IMR-90 (cell line): Measurements from ENCODE around the gene HPGDS. TPM values are rescaled to one million over a fixed set of nuclear protein-coding genes. Genes with fewer than 3 reads are reported as not detected.

Experiments used
- ATAC-seq: fragments of 200-7000 bp; cut with Tn5 transposase; 2 replicates; pipeline ENCODE4 v1.9.1; 2020; ENCODE audit warnings: low read depth, mild to moderate bottlenecking, moderate library complexity
- BruUV-seq: library from RNA; stranded (reverse); fragments of 400-500 nt; replicated peaks from 2 replicates; lab custom pipeline; 2021; lab: Mats Ljungman, UMichigan
- CTCF ChIA-PET: fragments of 300-600 bp; formaldehyde crosslinking; extraction: SDS; loops from one replicate; lab custom pipeline; 2021; ENCODE audit warnings: antibody characterized with exemption; lab: Yijun Ruan, JAX
- POLR2A ChIA-PET: fragments of 300-600 bp; sonication (Branson Sonifier 250); formaldehyde crosslinking; loops from one replicate; lab custom pipeline; 2022; ENCODE audit warnings: antibody characterized with exemption; ENCODE audit not compliant: unreplicated experiment; lab: Charles Lee
- DNase-seq: peaks from one replicate; pipeline ENCODE4 v3.0.0; 2013
- H2AFZ ChIP-seq: replicated peaks from 2 replicates; pipeline ENCODE3; 2013; ENCODE audit warnings: low read length, mild to moderate bottlenecking; ENCODE audit not compliant: poor library complexity
- H2AK5ac ChIP-seq: 2 replicates; pipeline ENCODE4 v1.6.1; 2013; ENCODE audit warnings: low read depth, low read length, inconsistent platforms
- H2AK9ac ChIP-seq: replicated peaks from 2 replicates; pipeline ENCODE3; 2013; ENCODE audit warnings: mild to moderate bottlenecking, low read depth, low read length, moderate library complexity; ENCODE audit not compliant: poor library complexity
- H2BK120ac ChIP-seq: 2 replicates; pipeline ENCODE4 v1.6.1; 2013; ENCODE audit warnings: low read depth, low read length, inconsistent platforms
- H2BK15ac ChIP-seq: 3 replicates; pipeline ENCODE4 v1.6.1; 2013; ENCODE audit warnings: low read depth, low read length, inconsistent platforms
- H2BK20ac ChIP-seq: 2 replicates; pipeline ENCODE4 v1.6.1; 2013; ENCODE audit warnings: low read depth, mild to moderate bottlenecking, inconsistent platforms, low read length, moderate library complexity
- H2BK5ac ChIP-seq: 2 replicates; pipeline ENCODE4 v1.6.1; 2013; ENCODE audit warnings: mild to moderate bottlenecking, low read depth, low read length, inconsistent platforms; ENCODE audit not compliant: poor library complexity, severe bottlenecking
- H3K14ac ChIP-seq: replicated peaks from 2 replicates; pipeline ENCODE4 v1.6.1; 2013; ENCODE audit warnings: low read depth, low read length, inconsistent platforms
- H3K18ac ChIP-seq: 2 replicates; pipeline ENCODE4 v1.6.1; 2013; ENCODE audit warnings: low read depth, low read length, control low read depth
- H3K23ac ChIP-seq: 2 replicates; pipeline ENCODE4 v1.6.1; 2013; ENCODE audit warnings: low read depth, low read length, inconsistent platforms
- H3K27ac ChIP-seq: 2 replicates; pipeline ENCODE4 v1.5.1; 2013; ENCODE audit warnings: mild to moderate bottlenecking, control low read depth, low read length; ENCODE audit not compliant: insufficient read depth
- H3K27me3 ChIP-seq: 2 replicates; pipeline ENCODE4 v1.6.1; 2013; ENCODE audit warnings: low read length; ENCODE audit not compliant: control insufficient read depth, insufficient read depth
- H3K36me3 ChIP-seq: 2 replicates; pipeline ENCODE4 v1.6.1; 2013; ENCODE audit warnings: low read length, mixed read lengths; ENCODE audit not compliant: control insufficient read depth, insufficient read depth
- H3K4ac ChIP-seq: 2 replicates; pipeline ENCODE4 v1.6.1; 2013; ENCODE audit warnings: low read depth, low read length, inconsistent platforms
- H3K4me1 ChIP-seq: 2 replicates; pipeline ENCODE4 v1.6.1; 2013; ENCODE audit warnings: low read length, mixed read lengths; ENCODE audit not compliant: control insufficient read depth, insufficient read depth
- H3K4me2 ChIP-seq: 2 replicates; pipeline ENCODE4 v1.6.1; 2013; ENCODE audit warnings: low read depth, mild to moderate bottlenecking, control low read depth, low read length, moderate library complexity
- H3K4me3 ChIP-seq: 2 replicates; pipeline ENCODE4 v1.5.1; 2013; ENCODE audit warnings: low read depth, mild to moderate bottlenecking, control low read depth, low read length, moderate library complexity; ENCODE audit not compliant: insufficient read depth
- H3K56ac ChIP-seq: 2 replicates; pipeline ENCODE4 v1.6.1; 2013; ENCODE audit warnings: low read length, inconsistent platforms; ENCODE audit not compliant: insufficient read depth; ENCODE audit errors: extremely low read depth
- H3K79me1 ChIP-seq, 2 experiments: 2 replicates each; pipeline ENCODE4 v1.6.1; 2013; ENCODE audit warnings: low read length in 2 of 2, inconsistent platforms in 1 of 2, low read depth in 1 of 2
- H3K9ac ChIP-seq: 2 replicates; pipeline ENCODE4 v1.6.1; 2013; ENCODE audit warnings: low read depth, low read length, control low read depth
- H3K9me1 ChIP-seq: 2 replicates; pipeline ENCODE4 v1.6.1; 2013; ENCODE audit warnings: low read length, inconsistent platforms; ENCODE audit not compliant: insufficient read depth
- H3K9me3 ChIP-seq: 2 replicates; pipeline ENCODE4 v1.6.1; 2013; ENCODE audit warnings: low read length; ENCODE audit not compliant: control insufficient read depth, insufficient read depth
- H4K20me1 ChIP-seq: 2 replicates; pipeline ENCODE4 v1.6.1; 2013; ENCODE audit warnings: low read length, inconsistent platforms; ENCODE audit not compliant: insufficient read depth
- H4K5ac ChIP-seq: 2 replicates; pipeline ENCODE4 v1.6.1; 2013; ENCODE audit warnings: mild to moderate bottlenecking, low read depth, low read length, control low read depth
- H4K8ac ChIP-seq, 2 experiments: 2 replicates each; pipeline ENCODE4 v1.6.1; 2013; ENCODE audit warnings: low read depth in 2 of 2, low read length in 2 of 2, control low read depth in 1 of 2, inconsistent platforms in 1 of 2
- H4K91ac ChIP-seq: 2 replicates; pipeline ENCODE4 v1.6.1; 2013; ENCODE audit warnings: low read depth, low read length, inconsistent platforms; ENCODE audit not compliant: insufficient read depth
- BHLHE40 ChIP-seq: fragments of 150-350 bp; IDR thresholded peaks from 2 replicates; pipeline ENCODE4 v1.6.1; 2016; ENCODE audit warnings: mild to moderate bottlenecking, low read depth, low read length
- CEBPB ChIP-seq: IDR thresholded peaks from 2 replicates; pipeline ENCODE4 v1.6.1; 2012; ENCODE audit warnings: low read depth, low read length, improper control_type of control experiment
- CHD1 ChIP-seq: IDR thresholded peaks from 2 replicates; pipeline ENCODE4 v1.6.1; 2012; ENCODE audit warnings: low read depth, low read length, improper control_type of control experiment
- CTCF ChIP-seq: conservative IDR thresholded peaks from 2 replicates; pipeline ENCODE4 v1.5.1; 2012; ENCODE audit warnings: mild to moderate bottlenecking, low read depth, low read length, improper control_type of control experiment
- FOS ChIP-seq: fragments of 150-350 bp; IDR thresholded peaks from 2 replicates; pipeline ENCODE4 v1.6.1; 2016; ENCODE audit warnings: low read depth, low read length
- MAFK ChIP-seq: IDR thresholded peaks from 2 replicates; pipeline ENCODE4 v1.6.1; 2012; ENCODE audit warnings: low read depth, low read length, improper control_type of control experiment
- MAZ ChIP-seq: IDR thresholded peaks from 2 replicates; pipeline ENCODE4 v1.6.1; 2012; ENCODE audit warnings: low read depth, mild to moderate bottlenecking, low read length, improper control_type of control experiment, moderate library complexity, borderline replicate concordance
- MXI1 ChIP-seq: IDR thresholded peaks from 2 replicates; pipeline ENCODE4 v1.6.1; 2012; ENCODE audit warnings: low read depth, mild to moderate bottlenecking, low read length, moderate library complexity, borderline replicate concordance
- NFE2L2 ChIP-seq: fragments of 150-350 bp; IDR thresholded peaks from 2 replicates; pipeline ENCODE4 v1.6.1; 2016; ENCODE audit warnings: low read depth, mild to moderate bottlenecking, low read length
- POLR2A ChIP-seq: IDR thresholded peaks from 2 replicates; pipeline ENCODE4 v1.6.1; 2012; ENCODE audit warnings: mild to moderate bottlenecking, low read depth, low read length
- RAD21 ChIP-seq: IDR thresholded peaks from 2 replicates; pipeline ENCODE4 v1.6.1; 2012; ENCODE audit warnings: low read length, improper control_type of control experiment
- RCOR1 ChIP-seq: IDR thresholded peaks from 2 replicates; pipeline ENCODE4 v1.6.1; 2012; ENCODE audit warnings: mild to moderate bottlenecking, low read length, improper control_type of control experiment; ENCODE audit not compliant: insufficient replicate concordance
- RFX5 ChIP-seq: IDR thresholded peaks from 2 replicates; pipeline ENCODE4 v1.8.0; 2012; ENCODE audit warnings: low read depth, mild to moderate bottlenecking, low read length, moderate library complexity
- SMC3 ChIP-seq: fragments of 150-350 bp; IDR thresholded peaks from 2 replicates; pipeline ENCODE4 v1.6.1; 2016; ENCODE audit warnings: low read depth, mild to moderate bottlenecking, antibody characterized with exemption, low read length, moderate library complexity
- WGBS, 2 experiments: methylation state at CpG; one replicate each; pipeline versions ENCODE4 v1.1.5 to v1.1.7; 2013; ENCODE audit warnings: missing lambda C conversion rate in 2 of 2; ENCODE audit not compliant: insufficient read length in 1 of 2; ENCODE audit errors: extremely low coverage in 2 of 2; 5-methylcytosine and 5-hydroxymethylcytosine counted together
- dilution Hi-C: fragments of 300-500 bp; cut with HindIII; formaldehyde crosslinking; loops from one replicate; pipeline ENCODE4 v1.14.3; 2018; ENCODE audit warnings: low sequenced_read_pairs; ENCODE audit not compliant: unreplicated experiment
- in situ Hi-C: fragments of 300-500 bp; cut with MboI; formaldehyde crosslinking; loops from 3 replicates; pipeline ENCODE4 v1.14.3; 2019; ENCODE audit warnings: low sequenced_read_pairs, inconsistent platforms, mixed read lengths
- intact Hi-C: fragments of 100-400 bp; cut with micrococcal nuclease; formaldehyde crosslinking; loops from 2 replicates; pipeline ENCODE4 v1.10.0; 2022
- polyA plus RNA-seq, 3 experiments: library from polyadenylated mRNA; depleted of rRNA; stranded (reverse); fragments of >200 nt; gene quantifications; 2 replicates each; pipeline ENCODE4 v1.2.3, GENCODE V29; 2012; ENCODE audit warnings: low replicate concordance in 1 of 3
- total RNA-seq: library from RNA; depleted of rRNA; stranded (reverse); fragments of >200 nt; gene quantifications from 2 replicates; pipeline ENCODE4 v1.2.3, GENCODE V29; 2012
- TF ChIP-seq, protein P1 (sequence below): fragments of 150-350 bp; IDR thresholded peaks from 2 replicates; pipeline ENCODE4 v1.6.1; 2017; ENCODE audit warnings: mild to moderate bottlenecking, antibody characterized with exemption, low read length, low read depth
- TF ChIP-seq, protein P2 (sequence below): fragments of 150-350 bp; IDR thresholded peaks from 2 replicates; pipeline ENCODE4 v1.6.1; 2016; ENCODE audit warnings: low read depth, mild to moderate bottlenecking, low read length, moderate library complexity, borderline replicate concordance

The HPGDS gene
- total and polyA plus RNA-seq, 2 of the 4 experiments (the other 2 are of a cell fraction), result not detected

GRCh38 chr4:94352163-94352562, 9.5 kb upstream of the HPGDS start:
- CTCF ChIA-PET, result interaction anchor here (1.0 kb wide), 1 partner anchor 8 kb away, joined by 3 read pairs; no protein-coding TSS in a partner anchor
- Histone ChIP-seq H2BK15ac (no peak overlapping the region), H2AFZ (no peak overlapping the region), H3K9me3 (no peaks in the 10 kb centered on the region), H2AK5ac (no peak overlapping the region), H2BK120ac (no peak overlapping the region), H4K91ac (no peak overlapping the region), H2AK9ac (no peak overlapping the region), H4K5ac (no peak overlapping the region), H3K23ac (no peak overlapping the region), H3K4me1 (no peaks in the 10 kb centered on the region), H3K14ac (no peak overlapping the region), H4K8ac (no peak overlapping the region), H3K4ac (no peak overlapping the region), H3K9me1 (no peaks in the 10 kb centered on the region), H3K9ac (no peak overlapping the region), H3K79me1 (no peaks in the 10 kb centered on the region), H3K4me2 (no peak overlapping the region), H4K20me1 (no peaks in the 10 kb centered on the region), H3K27ac (no peak overlapping the region), H3K36me3 (no peaks in the 10 kb centered on the region), H3K18ac (no peak overlapping the region), H2BK5ac (no peak overlapping the region), H2BK20ac (no peak overlapping the region), H3K27me3 (peaks cover 10% of the 10 kb centered on the region), H3K4me3 (no peak overlapping the region), H3K56ac (no peak overlapping the region)
- in situ Hi-C loops, result no loop called here
- POLR2A ChIA-PET, result no interaction called here
- dilution Hi-C loops, result no loop called here
- no TSS peak for BruUV-seq
- intact Hi-C loops, result no loop called here
- DNase-seq (no peak), ATAC-seq (no peak)
- TF ChIP-seq RFX5 (no peak), MAFK (no peak), RAD21 (no peak), FOS (no peak), CHD1 (no peak), NFE2L2 (no peak), BHLHE40 (no peak), MAZ (no peak), RCOR1 (no peak), CEBPB (no peak), CTCF (no peak), POLR2A (no peak), SMC3 (no peak), MXI1 (no peak)
- TF ChIP-seq, protein P1, sequence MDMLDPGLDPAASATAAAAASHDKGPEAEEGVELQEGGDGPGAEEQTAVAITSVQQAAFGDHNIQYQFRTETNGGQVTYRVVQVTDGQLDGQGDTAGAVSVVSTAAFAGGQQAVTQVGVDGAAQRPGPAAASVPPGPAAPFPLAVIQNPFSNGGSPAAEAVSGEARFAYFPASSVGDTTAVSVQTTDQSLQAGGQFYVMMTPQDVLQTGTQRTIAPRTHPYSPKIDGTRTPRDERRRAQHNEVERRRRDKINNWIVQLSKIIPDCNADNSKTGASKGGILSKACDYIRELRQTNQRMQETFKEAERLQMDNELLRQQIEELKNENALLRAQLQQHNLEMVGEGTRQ, result no peak
- TF ChIP-seq, protein P2, sequence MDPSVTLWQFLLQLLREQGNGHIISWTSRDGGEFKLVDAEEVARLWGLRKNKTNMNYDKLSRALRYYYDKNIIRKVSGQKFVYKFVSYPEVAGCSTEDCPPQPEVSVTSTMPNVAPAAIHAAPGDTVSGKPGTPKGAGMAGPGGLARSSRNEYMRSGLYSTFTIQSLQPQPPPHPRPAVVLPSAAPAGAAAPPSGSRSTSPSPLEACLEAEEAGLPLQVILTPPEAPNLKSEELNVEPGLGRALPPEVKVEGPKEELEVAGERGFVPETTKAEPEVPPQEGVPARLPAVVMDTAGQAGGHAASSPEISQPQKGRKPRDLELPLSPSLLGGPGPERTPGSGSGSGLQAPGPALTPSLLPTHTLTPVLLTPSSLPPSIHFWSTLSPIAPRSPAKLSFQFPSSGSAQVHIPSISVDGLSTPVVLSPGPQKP, result no peak
- no CpG with 5 or more reads among the region's 4 CpGs for WGBS, 2 experiments
